ENCODE measurements around the gene PCA3.
"Not testable (repeated sequence)": the region's sequence is repeated elsewhere in the genome, so short reads cannot be mapped to it uniquely, and the experiment has no call there.

Gene PCA3
- 0 to 0.15 (median 0) reads per million in 4 donors for total RNA-seq

DNA sequence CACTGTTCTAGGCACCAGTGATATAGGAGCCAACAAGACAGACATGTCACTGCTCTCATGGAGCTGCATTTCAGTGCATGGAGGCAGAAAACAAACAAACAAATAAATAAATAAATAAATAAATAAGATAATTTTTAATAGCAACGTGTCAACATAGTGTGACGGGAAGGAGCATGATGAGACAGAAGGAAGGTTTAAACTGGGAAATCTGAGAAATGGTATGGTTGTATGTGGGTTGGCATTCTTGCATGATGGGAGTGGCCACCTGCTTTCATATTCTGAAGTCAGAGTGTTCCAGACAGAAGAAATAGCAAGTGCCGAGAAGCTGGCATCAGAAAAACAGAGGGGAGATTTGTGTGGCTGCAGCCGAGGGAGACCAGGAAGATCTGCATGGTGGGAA, at the start of gene PCA3:
TSS of gene PCA3 (plus strand) at position 301 of the 400 bp plus-strand sequence.
- no peak for DNase-seq

DNA sequence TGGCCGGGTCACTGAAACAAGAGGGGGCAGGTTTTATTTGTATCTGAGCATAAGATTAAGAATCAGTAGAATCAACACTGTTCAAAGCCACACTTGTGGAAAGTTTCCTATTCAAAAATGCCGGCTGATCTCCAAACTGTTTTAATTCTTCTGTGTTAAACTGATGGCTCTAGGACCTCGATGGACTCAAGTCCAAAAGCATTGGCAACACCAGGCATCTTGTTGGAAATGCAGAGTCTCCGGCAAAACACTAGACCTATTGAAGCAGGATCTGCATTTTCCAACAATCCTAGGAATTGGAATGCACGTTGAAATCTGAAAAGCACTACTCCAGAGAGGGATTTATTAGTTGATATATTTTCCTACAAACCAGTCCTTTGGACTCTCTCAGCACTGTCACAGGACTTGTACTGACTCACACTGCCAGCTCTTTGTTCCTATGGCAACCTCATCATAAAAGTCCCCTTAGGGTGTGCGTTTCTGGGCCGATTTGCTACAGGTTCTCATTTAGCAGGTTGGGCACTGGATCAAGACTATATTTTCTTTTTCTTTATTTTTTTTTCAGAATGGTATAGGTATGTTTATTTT, 48.1 kb upstream of the PCA3 start:
- DNase-seq = no peak

DNA sequence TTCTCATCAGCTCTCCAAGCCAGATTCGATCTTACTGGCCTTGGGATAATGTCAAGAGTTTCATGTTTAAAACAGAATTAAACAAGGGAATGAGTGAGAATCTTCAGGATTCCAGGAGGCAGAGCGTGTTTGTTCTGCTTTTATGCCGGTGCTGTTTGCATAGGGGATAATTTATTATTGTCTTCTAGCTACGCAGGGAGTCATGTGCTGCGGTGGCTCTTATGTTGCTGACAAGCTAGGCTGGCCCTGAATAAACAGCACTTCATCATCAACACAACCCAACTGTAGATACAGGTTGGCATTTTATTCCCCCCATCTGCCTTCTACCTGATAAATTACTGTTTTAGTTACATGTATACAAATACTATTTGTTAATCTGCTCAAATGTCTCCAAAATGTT, 47.1 kb upstream of the PCA3 start:
- DNase-seq = no peak

DNA sequence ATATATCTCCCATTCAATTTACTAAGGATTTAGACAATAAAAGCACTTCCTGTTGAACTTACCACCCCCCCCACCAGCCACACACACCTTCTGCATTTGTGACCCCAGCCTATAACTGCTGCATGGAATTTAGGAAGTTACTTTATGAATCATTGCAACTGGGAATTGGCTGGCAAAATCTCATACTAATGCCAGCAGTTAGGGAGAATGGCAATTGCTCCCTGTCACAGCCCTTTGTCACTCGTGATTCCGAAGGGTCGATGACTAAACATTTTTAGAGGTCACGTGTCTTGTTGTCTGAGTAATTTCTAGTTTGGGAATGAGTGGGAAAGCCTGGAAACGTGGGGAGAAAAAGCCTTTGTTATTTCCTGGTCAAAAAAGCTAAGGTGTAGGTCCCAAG, 46.6 kb upstream of the PCA3 start:
- DNase-seq = no peak

DNA sequence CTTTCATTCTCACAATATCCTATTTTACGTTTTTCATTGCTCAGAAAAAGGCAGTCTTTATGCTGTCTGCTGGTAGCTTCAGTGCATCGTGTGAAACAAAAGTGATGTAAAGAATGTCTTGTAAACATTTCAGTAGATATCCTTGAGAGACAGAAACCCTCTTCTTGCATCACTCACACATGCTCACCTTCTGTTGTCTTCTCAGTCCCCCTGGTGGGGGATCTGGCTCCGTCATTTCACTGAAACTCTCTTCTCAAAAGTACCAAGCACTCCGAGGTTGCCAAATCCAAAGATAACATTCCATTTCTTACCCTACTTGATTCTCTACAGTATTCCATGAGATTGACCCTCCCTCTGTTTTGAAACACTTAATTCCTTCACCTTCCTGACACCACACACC, 46.1 kb upstream of the PCA3 start:
- no peak for DNase-seq

DNA sequence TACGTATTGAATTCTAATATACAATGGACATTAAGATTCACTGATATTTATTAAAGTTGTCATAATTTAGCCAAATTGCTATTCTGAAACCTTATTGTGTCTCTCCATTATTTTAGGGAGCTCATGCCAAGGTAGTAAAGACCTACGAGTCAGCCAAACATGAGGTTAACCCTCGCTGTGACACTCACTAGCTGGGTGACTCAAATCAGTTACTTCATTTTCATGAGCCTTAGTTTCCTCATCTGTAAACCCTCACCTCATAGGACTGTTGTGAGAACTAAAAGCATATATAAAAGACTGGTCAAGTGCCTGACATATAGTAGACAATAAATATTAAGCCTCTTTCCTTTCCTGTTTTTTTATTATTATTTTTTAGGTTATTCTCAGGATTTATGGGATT, 44.0 kb upstream of the PCA3 start:
- DNase-seq = no peak

DNA sequence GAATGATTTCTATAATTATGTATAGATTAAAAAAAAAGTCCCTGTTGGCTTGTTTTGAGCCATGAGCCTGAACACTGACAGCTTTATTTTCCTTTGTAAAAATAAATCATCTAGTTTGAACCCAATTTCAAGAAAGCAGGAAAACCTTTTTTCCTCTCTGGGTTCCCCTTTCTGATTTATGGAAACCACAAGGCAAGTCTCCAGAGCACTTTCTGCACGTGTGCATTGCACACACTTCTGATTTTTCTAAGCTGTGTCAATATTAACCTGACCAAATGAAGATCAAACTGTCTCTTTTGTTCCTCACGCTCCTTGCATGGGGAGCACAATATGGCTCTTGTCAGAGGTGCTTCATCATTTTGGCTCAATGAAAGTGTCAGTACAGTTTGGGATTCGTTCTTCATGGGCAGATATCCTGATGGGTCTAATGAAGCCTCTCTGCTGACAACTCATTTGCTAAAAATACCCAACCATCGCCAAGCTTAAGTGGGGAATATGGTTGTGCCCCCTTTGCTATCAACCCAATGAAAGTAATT, 39.2 kb upstream of the PCA3 start:
- DNase-seq = no peak

DNA sequence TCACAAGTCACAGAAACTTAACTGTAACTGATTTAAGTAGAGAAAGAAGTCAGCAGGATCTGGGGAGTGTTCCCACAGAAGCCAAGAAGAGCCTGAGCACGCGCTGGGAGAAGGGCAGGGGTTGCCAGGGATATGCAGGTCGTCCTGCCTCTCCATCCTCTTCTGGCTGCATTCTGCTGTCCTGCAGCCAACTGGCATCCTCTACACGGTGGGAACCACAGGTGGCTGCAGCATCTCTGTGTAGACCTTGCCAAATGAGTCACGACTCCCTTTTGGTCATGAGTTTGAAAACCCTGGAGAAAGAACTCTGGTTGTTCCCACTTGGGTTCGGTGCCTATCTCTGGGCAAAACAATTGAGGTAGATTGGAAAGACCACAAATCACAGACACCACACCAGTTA, 38.4 kb upstream of the PCA3 start:
- DNase-seq = no peak

DNA sequence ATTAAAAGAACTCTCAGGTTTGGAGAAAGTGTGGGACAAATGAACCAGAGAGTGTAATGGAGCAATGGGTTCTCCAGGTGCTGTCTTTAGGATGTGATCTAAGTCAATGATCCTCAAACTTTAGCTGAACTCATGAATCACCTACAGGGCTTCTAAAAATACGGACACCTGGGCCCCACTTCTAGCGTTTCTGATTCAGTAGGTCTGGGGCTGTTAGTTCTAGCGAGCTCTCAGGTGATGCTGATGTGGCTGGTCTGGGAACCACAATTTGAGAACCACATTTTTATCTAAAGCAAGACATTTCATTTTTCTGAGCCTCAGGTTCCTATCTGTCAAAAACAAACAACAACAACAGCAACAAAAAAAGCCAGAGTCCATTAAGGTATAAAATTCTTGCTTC, 35.1 kb upstream of the PCA3 start:
- DNase-seq = no peak

DNA sequence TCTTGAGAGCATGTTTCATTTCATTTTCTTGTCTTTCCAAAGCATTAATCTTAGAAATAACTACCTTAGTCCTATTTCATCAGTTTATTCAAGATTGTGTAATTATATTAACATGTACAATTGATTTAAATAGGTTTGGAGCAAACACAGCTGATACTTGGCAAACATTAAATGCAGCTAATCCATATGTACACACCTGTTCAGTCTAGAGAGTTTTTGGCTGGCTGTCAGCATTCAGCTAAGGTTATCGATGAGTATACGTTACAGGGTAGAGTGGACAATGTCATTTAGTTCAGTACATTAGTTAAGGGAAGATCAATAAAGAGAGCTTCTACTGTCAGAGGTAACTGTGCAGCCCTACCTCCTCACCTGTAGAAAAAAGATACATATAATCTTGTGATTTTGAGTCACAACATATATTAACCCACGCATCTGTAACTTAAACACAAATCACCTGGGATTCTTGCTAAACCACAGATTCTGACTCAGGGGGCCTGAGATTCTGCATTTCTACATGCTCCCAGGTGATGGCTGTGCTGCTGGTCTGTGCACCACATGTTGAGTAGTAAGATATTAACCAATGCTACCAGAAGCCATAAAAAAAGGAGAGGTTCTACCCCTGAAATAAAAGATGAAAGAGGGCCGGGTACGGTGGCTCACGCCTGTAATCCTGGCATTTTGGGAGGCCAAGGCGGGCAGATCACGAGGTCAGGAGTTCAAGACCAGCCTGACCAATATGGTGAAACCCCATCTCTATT, 34.1 kb upstream of the PCA3 start:
- DNase-seq = no peak

DNA sequence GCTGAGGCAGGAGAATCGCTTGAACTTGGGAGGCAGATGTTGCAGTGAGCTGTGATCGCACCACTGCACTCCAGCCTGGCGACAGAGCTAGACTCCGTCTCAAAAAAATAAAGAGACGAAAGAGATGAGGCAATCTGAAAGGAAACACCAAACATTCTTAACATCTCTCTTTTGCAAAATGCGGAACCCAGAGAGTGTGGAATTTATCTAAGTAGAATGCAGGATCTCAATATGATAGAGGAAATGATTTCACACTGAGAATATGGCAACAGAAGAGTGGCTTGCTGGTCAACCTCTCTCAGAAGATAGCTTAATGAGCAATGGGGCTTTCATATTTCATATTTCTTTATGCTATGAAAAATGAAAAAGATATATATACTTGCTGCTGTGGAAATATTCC, 33.4 kb upstream of the PCA3 start:
- no peak for DNase-seq

DNA sequence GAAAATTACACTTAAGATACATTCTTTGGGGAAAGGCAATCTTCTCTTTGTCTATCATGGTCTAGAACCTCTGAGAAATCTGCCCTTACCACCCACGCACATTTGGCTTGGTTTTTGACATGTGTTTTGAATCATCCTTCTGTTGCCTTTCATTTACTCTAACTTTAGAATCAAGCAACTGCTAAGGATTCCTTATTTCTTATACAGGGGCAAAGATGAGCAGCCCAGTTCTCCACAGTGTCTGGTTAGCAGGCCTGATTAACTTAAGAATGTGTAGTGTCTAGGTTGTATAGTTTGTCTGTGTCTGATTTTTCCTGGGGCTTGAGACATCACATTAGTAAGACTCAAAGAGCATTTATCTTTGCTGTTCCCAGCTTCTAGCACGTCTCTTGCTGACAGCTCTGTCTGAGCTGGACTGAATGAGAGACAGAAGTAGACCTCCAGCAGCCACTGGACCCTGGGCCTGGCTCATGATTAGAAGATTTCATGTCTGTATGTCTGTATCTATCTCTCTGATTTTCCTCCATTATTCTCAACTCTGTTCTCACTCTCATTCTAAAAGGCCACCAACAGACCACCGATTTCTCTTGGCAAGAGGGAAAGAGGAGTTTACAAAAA, 31.8 kb upstream of the PCA3 start:
- DNase-seq = no peak

DNA sequence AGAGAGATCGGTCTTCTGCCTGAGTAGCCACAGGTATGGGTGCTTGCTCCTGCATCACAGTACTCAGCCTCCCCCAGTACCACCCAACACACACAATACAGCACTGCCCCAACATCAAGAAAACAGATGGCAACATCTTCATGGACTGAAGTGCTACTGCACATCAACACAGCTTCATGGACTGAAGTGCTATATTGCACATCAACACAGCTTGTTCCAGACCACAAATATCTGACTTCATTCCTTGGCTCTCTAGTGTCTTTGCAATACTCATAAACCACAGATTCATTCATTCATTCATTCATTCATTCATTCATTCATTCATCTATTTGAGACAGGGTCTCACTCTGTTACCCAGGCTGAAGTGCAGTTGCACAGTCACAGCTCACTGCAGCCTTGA, 31.1 kb upstream of the PCA3 start:
- no peak for DNase-seq

DNA sequence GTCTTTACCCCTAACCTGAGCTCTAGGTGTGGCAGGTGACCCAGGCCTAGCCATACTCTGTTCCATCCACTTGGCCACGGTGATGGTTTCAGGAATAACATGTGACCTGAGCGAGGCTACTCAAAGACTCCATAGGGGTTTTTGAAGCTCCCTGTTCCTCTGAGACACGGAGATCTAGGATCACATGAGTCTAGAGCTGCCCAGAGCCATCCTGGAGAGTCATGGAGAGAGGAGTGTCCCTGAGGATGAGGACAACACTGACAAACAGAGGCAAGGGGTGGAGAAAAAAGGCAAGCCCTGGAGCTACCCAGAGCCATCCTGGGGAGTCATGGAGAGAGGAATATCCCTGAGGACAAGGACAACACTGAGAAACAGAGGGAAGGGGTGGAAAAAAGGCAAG, 29.5 kb upstream of the PCA3 start:
- DNase-seq = no peak

DNA sequence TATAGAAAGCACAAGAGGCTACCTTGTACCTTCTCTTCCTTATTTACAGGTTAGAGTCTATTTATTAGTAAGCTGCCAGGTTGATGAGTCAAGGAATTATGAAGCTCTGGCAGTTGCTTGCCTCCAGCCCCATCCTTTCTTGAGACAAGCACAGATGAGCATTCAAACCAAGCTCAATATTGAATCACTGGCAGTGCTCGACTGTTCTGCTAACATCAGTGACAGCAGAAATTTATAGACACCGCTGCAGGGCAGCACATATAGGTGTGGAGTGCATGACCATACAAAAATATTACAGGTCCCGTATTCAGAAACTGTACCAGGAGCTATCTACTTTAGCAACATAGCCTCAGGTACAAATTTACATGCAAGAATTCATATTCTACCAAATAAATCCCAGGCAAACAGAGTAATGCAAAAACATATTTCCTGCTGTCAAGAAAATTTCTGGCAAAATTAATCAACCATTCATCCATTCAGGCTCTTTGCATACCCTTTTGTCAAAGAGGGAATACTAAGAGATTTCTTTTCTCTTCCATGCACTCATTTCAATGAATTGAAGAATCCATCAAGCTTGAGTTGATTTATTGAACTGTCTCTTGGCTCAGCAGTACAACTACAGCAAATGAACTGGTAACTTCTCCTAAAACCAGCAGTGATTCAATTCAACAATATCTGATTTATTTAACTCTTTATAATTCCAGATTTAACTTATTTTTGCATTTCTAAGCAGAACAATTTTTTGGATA, 26.9 kb upstream of the PCA3 start:
- DNase-seq = no peak

DNA sequence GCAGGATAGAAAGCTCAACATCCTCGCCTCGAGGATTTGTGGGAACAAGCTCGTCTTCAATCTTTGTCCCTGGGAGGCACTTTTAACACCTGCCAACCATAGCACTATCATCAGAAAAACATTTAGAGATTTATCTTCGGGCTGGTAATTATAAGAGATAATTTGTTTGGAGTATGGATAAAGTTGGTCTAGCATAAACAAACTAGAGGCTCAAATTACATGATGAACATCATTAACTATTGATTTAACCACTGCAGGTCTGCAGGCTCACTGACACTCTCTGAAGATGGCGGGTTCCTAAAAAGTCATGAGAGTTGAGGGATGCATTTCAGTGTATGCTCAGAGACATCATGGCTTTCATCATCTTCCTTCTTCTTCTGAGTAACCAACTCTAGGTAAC, 25.8 kb upstream of the PCA3 start:
- no peak for DNase-seq

DNA sequence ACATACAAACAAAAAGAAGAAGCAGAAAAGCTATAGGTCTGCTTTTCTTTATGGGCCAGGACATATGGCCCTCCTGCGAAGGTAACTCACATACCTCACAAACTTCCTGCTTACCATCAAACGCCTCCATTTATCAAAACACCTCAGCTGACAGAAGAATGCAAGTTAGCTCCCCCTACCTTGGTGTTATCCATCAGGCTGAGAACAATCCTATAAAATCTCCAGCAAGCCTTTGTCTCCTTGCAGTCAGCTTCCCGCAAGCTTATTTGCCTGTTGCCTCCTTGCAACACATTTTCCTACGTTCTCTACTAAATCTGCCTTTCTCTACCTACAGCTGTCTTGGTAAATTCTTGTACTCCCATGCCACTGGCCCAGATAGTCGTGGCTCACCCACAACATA, 22.7 kb upstream of the PCA3 start:
- DNase-seq = no peak

DNA sequence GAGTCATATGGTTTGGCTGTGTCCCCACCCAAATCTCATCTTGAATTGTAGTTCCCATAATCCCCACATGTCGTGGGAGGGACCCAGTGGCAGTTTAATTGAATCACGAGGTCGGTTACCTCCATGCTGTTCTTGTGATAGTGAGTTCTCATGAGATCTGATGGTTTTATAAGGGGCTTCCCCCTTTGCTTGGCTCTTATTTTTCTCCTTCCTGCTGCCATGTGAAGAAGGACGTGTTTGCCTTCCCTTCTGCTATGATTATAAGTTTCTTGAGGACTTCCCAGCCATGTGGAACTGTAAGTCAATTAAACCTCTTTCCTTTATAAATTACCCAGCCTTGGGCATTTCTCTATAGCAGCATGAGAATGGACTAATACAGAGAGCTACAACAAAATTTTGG, 21.3 kb upstream of the PCA3 start:
- not testable (repeated sequence) for DNase-seq

DNA sequence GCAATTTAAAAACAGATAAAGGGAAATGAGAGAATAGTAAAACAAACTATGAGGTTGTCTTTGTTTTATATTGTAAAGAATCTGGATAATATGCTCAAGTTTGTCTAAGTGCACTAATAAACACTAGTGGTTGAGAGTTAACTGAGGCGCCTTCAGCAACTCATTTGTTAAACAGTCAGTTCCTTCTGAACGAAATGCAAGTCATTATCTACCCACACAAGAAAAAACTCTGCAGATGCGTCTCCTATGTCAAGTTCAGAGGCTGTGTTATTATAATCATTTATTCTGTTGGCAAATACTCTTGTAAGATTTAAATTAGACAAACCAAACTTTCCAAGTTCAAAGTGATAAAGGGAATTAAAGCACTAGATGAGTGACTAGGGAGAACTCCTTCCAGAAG, 20.3 kb upstream of the PCA3 start:
- DNase-seq = no peak

DNA sequence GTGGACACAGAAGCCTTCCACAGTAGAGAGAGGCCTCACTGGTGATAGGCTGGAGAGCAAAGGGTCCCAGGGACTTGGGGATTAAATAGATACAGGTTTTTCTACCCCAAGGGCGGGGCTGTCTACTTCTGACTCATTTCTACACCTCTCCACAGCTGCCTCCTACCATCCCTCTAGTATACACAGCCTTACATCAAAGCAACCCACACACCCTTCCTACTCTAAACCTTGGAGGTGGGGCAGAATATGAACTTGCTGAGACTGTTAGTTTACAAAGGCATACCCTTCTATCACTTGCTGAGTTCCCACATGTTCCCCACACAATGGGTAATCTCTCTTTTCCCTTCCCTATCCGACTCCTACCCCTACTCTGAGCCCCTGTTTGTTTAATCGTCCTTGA, 19.9 kb upstream of the PCA3 start:
- DNase-seq = no peak

DNA sequence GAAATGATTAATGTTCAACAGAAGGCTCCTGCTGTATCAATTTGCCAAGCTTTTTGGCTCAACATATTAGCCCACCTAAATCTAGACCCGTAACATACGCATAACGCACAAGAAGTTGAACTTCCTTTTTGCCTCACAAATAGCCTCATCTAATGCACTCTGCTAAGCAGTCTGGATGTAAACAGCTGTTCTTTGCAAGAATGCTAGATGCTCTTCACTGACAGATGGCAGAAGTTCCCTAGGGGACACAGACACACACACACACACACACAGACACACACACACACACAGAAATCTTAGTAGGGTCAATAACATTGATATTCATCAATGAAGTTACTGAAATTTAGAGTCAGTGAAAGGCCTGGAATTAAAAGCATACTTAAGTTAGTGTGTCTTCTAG, 13.2 kb upstream of the PCA3 start:
- no peak for DNase-seq

DNA sequence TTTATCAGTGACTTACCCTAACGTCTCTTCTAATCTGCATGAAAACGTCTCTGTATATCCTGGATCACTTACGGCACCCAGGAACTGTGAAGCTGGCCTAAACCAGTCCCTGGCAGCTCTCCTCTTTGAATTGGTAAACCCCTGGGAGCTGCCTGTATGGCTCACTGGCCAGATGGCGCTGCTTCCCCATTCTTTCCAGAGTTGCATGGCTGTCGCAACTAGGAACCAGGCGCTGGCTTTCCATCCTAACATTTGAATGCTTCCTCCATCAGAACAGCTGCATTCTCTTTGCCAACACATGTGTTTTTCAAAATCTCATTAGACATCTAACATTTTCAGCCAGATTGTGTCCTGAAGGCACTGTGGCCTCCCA, 8.0 kb upstream of the PCA3 start:
- no peak for DNase-seq

DNA sequence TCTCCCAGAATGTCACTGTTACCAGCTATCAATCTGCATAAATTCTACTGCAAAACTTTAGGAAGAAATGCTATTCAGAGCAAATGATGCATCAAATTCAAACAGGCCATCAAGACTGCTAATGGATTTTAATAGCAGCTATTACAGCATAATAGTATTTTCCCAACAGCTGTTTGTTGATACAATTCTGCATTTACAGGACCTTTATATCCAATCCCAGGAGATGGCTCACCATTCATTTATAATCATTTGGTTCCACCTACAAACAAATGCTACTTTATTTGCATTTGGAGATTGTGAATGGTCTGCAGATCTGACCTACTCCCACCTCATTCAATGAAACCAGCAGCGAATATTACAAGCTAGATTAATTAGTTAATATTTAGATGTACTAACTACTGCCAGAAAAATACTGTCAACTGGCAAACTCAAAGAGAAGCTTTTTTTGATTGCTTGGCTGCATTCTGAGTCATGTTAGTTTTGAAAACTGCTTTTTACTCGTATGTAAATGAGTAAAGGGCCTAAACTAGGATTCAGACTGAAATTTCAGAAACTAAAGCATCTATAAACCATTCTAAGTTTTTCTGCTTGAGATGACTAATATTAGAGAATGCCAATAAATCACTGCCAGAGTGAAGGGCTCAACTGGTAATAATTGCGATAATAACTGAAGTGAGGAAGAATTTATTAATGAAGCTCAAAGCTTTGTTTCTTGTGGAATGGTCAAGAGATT, 7.1 kb upstream of the PCA3 start:
- no peak for DNase-seq
